LHCN-M2 (cell line): Measurements from ENCODE around the gene KIF4B. TPM values are rescaled to one million over a fixed set of nuclear protein-coding genes. Genes with fewer than 3 reads are reported as not detected.
"Not testable (repeated sequence)": the region's sequence is repeated elsewhere in the genome, so short reads cannot be mapped to it uniquely, and the experiment has no call there.

Experiments used
- DNase-seq: peaks from one replicate; pipeline ENCODE4 v3.0.0-alpha.2; 2012; ENCODE audit warnings: low read depth
- total RNA-seq: library from RNA; depleted of rRNA; stranded (reverse); fragments of >200 nt; gene quantifications from 2 replicates; pipeline ENCODE4 v1.2.3, GENCODE V29; 2014

The KIF4B gene
- total RNA-seq, 1 experiment from 2014 or later = 0.06 TPM

- no peak for DNase-seq
Measured at GRCh38 chr5:155008669-155009068, 4.9 kb upstream of the KIF4B start.

- DNase-seq = no peak
Measured at GRCh38 chr5:155010881-155011280, 2.7 kb upstream of the KIF4B start.

- DNase-seq = no peak
Measured at GRCh38 chr5:155015239-155015638, 1.7 kb downstream of the KIF4B start.

GRCh38 chr5:155017610-155018009 lies 4.1 kb downstream of the KIF4B start:
- DNase-seq = no peak

- no peak for DNase-seq
Measured at GRCh38 chr5:155019601-155020226, 6.2 kb downstream of the KIF4B start.

GRCh38 chr5:155021842-155022241 lies 8.3 kb downstream of the KIF4B start:
- DNase-seq = no peak

- no peak for DNase-seq
Measured at GRCh38 chr5:155023320-155023719, 9.8 kb downstream of the KIF4B start.

GRCh38 chr5:155024015-155024414 lies 10.5 kb downstream of the KIF4B start:
- no peak for DNase-seq

- DNase-seq = no peak
Measured at GRCh38 chr5:155025895-155026294, 12.3 kb downstream of the KIF4B start.

GRCh38 chr5:155027993-155028629 lies 14.6 kb downstream of the KIF4B start:
- DNase-seq = no peak

- no peak for DNase-seq
Measured at GRCh38 chr5:155029240-155029639, 15.7 kb downstream of the KIF4B start.

- not testable (repeated sequence) for DNase-seq
Measured at GRCh38 chr5:155034145-155034744, 20.7 kb downstream of the KIF4B start.

- DNase-seq = not testable (repeated sequence)
Measured at GRCh38 chr5:155035087-155035486, 21.5 kb downstream of the KIF4B start.

- no peak for DNase-seq
Measured at GRCh38 chr5:155040984-155041653, 27.6 kb downstream of the KIF4B start.

- DNase-seq = no peak
Measured at GRCh38 chr5:155044591-155044990, 31.0 kb downstream of the KIF4B start.

- DNase-seq = no peak
Measured at GRCh38 chr5:155046591-155046990, 33.0 kb downstream of the KIF4B start.

GRCh38 chr5:155047818-155048217 lies 34.3 kb downstream of the KIF4B start:
- DNase-seq = no peak

- no peak for DNase-seq
Measured at GRCh38 chr5:155049569-155050383, 36.2 kb downstream of the KIF4B start.

GRCh38 chr5:155050384-155051019 lies 36.9 kb downstream of the KIF4B start:
- DNase-seq = no peak

GRCh38 chr5:155052532-155052931 lies 39.0 kb downstream of the KIF4B start:
- DNase-seq = no peak

GRCh38 chr5:155053501-155053900 lies 39.9 kb downstream of the KIF4B start:
- DNase-seq = no peak
